Glomerular visceral epithelial cell (primary cell): ENCODE measurements around the gene GRB2.
A peak's percentile ranks its signal among the peaks of the same experiment; 100 is the strongest.
"Not testable (repeated sequence)": the region's sequence is repeated elsewhere in the genome, so short reads cannot be mapped to it uniquely, and the experiment has no call there.

Source experiments
- DNase-seq: peaks from one replicate; pipeline ENCODE4 v3.0.0-alpha.2; 2016; ENCODE audit errors: extremely low spot score

GRB2 gene

GRCh38 chr17:75287221-75287620, 118.3 kb downstream of the GRB2 start:
- no peak for DNase-seq

- no peak for DNase-seq
These were observed 120.4 kb downstream of the GRB2 start for GRCh38 chr17:75285123-75285522.

DNA sequence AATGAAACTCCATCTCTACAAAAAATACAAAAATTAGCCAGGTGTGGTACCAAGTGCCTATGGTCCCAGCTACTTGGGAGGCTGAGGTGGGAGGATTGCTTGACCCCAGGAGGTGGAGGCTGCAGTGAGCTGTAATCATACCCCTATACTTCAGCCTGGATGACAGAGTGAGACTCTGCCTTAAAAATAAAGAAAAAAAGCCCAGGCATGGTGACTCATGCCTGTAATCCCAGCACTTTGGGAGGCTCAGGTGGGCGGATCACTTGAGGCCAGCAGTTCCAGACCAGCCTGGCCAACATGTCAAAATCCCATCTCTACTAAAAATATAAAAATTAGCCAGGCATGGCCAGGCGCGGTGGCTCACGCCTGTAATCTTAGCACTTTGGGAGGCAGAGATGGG, 125.3 kb downstream of the GRB2 start:
- not testable (repeated sequence) for DNase-seq

DNA sequence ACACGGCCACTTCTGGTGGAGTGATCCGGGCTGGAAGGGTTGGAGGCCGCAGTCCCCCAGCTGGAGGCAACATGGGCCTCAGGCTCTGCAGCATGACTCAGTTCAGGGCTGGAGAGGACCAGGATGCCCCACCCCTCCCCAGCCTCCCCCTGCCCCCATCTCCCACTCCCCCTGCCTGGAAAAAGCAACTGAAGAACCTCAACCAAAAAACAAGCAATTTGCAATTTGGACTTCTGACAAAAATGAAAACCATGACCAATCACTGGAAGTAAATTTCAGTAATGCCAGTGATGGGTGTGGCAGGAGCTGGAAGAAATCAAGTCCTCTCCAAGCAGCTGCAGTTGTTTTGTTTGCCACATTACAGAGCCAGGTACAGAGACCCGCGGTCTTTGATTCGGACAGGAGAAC, 127.8 kb downstream of the GRB2 start:
- no peak for DNase-seq

DNA sequence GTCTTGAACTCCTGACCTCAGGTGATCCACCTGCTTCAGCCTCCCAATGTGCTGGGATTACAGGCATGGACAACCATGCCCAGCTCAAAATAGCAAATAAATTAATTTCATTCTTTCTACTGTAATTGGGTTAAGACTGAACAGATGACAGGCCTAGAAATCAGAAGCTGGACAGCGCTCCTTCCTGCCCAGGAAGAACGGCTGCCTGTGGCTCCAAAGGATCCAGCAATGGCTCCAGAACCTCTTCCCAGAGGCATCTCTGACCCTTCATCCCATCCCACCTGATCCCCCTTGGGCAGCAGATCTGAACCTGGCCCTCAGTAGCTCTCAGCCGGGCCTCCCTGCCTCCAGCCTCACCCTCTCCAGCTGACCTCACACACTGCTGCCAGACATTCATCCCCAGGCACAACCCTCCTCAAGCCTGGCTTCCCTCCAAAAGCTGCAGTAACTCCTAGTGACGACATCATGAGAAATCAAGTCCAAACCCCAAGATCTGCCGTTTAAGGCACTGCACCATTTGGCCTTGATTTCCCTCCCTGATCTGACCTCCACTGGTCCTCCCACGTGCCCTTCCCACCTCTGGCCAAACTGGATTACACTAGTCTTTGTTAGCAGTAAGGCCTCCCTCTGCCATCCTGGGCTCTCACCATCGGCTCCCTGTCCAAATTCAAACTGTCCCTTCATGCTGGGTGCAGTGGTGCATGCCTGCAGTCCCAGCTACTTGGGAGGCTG, 131.3 kb downstream of the GRB2 start:
- DNase-seq = no peak

DNA sequence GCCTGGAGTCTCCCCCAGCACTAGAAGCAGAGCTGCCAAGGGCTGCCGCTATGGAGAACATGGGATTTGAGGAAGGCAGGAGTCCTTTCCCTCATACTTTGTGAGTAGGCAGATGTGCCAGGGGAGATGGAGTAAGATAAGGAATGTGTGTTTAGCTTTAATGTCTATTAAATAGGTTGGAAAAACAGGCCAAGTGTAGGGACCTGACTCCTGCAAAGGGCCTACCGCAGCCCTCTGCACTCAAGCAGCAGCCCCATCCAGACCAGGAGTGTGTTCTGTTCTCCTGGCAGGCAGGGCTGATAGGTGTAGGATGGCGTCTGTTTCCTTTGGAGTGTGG, 132.7 kb downstream of the GRB2 start:
- DNase-seq = no peak

DNA sequence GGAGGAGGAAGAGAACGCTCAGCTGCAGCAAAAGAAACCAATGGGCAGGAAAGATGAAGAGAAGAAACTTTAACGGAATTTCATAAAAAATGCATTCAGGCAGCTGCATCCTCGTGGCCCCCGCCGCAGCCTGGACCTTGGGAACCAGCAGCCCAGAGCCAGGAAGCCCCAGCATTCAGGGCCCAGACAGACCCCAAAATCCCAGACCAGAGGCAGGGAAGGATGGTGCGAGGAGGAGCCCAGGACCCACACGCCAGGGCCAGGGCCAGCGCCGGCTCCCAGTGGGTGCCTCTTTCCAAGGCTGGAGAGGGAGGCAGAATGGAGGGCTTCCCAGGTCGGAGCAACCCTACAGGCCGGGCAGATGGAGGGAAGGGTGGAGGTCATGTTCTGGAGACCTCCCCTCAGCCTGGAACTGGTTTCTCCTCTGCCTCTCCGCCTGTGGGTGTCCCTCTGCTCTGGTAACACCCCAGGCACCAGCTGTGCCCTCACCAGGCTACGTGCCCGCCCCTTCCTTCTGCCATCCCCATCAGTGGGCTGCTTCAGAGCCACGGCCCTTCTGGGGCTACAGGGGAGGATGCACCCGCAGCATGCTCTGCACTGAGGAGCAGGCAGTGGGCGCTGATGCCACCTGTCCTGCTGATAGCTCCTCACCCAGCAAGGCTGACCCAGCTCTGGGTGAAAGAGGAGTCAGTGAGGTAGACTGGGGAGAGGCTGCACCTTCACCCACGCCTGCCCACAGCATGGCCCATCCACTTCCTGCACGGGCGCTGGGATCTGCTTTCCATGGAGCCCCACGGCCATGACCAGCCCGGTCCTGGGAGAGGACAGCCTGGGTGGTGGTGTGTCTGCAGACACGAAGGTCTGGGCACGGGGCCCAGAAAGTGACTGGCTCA, 133.3 kb downstream of the GRB2 start:
- no peak for DNase-seq

- DNase-seq = peak; percentile 83
These were observed 134.1 kb downstream of the GRB2 start for GRCh38 chr17:75271233-75271954.

DNA sequence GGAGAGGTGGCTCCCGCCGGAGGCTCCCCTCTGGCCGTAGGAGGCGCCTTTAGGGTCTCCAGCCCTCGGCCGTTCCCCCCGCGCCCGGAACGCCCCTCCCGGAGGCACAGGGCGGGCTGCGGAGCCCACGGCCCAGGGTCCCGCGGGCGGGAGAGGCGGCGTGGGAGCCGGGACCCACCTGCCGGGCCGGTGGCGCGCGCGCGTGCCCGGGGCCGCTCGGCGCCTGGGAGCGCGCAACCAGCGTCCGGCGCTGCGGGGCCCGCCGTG, 134.6 kb downstream of the GRB2 start, which contains the start of gene MIF4GD:
Gene MIF4GD, minus strand, starts transcription at position 266 of the 267 bp plus-strand sequence. CDS start 1,036 bp downstream, outside the sequence.
- DNase-seq = no peak

DNA sequence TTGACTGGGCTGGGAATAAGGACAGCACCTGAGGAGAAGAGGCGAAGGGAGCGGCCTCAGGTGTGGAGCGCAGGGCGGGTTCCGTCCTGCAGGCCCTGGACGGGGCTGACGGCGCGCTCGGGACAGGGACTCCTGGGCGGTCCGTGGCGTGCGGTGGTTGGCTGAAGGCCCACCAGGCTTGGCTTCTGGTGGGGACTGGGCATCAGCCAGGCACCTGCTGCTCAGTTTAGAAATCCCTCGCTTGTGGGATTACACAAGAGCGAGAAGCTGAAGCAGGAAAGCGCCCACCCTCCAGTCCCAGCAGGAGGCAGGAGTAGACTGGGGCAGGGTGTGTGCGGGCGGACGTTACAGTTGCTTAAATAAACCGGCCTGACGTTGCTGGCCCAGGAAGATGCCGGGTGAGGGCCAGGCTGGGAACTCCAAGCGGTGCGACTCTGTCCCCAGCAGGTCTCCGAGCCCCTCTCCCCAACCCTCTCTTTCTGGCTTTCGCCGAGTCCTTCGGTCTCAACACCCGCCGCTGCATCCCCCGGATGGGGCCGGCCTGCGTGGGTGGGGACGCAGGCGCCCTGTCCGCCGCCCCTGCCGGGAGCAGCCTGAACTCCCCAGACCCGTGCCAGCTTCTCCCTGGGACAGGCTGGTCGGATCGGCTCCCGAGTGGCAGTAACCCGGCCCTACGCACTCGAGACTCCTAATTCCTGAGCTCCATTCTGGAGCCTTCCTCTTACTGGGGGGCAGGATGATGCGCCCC, 135.1 kb downstream of the GRB2 start:
- DNase-seq = peak; percentile 75

- DNase-seq = no peak
These were observed 135.6 kb downstream of the GRB2 start for GRCh38 chr17:75269844-75270217.
